ENCODE results near the gene RAB31. TPM values are rescaled to one million over a fixed set of nuclear protein-coding genes. Genes with fewer than 3 reads are reported as not detected.

RAB31 gene
- total RNA-seq, 4 donors from 2014 or later: 22.9 to 98.1 (median 34.3) TPM

DNA sequence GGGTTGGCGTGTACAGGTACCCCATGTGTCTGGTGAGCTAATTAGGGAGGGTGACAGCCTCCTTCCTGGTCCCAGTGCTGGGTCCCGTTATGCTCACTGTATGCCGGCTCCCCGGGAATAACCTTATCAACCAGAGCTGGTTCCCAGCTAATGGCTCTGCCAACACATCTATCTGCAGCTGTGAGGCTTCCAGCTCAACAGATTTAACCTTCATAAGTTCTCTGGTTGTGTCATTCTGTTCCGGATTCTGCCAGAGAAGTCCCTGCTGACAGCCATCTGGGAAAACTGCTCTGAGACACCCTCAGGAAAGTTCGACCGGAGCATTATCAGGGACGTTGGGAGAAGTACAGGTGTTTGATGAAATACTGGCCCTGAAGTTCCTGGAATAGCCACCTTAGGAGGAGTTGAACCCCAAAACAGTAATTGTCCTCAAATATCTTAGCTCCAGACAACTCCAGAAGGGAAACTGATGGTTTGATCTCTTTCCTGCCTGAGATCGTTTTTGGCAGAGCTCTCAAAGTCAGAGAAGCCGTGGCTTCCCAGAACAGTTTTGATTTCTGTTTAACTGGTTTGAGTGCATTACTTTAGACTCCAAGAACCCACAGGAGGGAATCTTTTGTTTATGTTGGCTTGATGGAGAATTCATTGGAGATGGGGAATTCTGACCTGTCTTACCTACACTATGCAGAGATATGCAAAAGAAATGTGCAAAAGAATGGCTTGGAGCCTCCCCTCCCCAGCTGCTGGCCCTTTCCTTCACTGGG lies 138.2 kb downstream of the RAB31 start:
- H3K36me3 ChIP-seq: no peaks in the 10 kb centered on the region
- no peak overlapping the region for H3K27ac ChIP-seq
- DNase-seq: no peak
- no peaks in the 10 kb centered on the region for H3K27me3 ChIP-seq
- TF ChIP-seq POLR2A (IDR thresholded peaks at IDR 0.05): no peak
- TF ChIP-seq, protein P1, sequence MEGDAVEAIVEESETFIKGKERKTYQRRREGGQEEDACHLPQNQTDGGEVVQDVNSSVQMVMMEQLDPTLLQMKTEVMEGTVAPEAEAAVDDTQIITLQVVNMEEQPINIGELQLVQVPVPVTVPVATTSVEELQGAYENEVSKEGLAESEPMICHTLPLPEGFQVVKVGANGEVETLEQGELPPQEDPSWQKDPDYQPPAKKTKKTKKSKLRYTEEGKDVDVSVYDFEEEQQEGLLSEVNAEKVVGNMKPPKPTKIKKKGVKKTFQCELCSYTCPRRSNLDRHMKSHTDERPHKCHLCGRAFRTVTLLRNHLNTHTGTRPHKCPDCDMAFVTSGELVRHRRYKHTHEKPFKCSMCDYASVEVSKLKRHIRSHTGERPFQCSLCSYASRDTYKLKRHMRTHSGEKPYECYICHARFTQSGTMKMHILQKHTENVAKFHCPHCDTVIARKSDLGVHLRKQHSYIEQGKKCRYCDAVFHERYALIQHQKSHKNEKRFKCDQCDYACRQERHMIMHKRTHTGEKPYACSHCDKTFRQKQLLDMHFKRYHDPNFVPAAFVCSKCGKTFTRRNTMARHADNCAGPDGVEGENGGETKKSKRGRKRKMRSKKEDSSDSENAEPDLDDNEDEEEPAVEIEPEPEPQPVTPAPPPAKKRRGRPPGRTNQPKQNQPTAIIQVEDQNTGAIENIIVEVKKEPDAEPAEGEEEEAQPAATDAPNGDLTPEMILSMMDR (IDR thresholded peaks at IDR 0.05): no peak
- no peaks in the 10 kb centered on the region for H3K9me3 ChIP-seq
- no peak overlapping the region for H3K4me3 ChIP-seq
- no peaks in the 10 kb centered on the region for H3K4me1 ChIP-seq
- intact Hi-C loops (cut with DNase I; ENCODE audit: low total_unique reads): no loop called here

GRCh38 chr18:9848170-9848879 lies 140.2 kb downstream of the RAB31 start:
- H3K4me3 ChIP-seq: no peak overlapping the region
- intact Hi-C loops (cut with DNase I; ENCODE audit: low total_unique reads): no loop called here
- H3K27ac ChIP-seq: no peak overlapping the region
- H3K27me3 ChIP-seq: no peaks in the 10 kb centered on the region
- H3K4me1 ChIP-seq: no peaks in the 10 kb centered on the region
- no peak for DNase-seq
- no peaks in the 10 kb centered on the region for H3K9me3 ChIP-seq
- TF ChIP-seq, protein P1 (IDR thresholded peaks at IDR 0.05): no peak
- no peak for TF ChIP-seq POLR2A (IDR thresholded peaks at IDR 0.05)
- H3K36me3 ChIP-seq: no peaks in the 10 kb centered on the region

DNA sequence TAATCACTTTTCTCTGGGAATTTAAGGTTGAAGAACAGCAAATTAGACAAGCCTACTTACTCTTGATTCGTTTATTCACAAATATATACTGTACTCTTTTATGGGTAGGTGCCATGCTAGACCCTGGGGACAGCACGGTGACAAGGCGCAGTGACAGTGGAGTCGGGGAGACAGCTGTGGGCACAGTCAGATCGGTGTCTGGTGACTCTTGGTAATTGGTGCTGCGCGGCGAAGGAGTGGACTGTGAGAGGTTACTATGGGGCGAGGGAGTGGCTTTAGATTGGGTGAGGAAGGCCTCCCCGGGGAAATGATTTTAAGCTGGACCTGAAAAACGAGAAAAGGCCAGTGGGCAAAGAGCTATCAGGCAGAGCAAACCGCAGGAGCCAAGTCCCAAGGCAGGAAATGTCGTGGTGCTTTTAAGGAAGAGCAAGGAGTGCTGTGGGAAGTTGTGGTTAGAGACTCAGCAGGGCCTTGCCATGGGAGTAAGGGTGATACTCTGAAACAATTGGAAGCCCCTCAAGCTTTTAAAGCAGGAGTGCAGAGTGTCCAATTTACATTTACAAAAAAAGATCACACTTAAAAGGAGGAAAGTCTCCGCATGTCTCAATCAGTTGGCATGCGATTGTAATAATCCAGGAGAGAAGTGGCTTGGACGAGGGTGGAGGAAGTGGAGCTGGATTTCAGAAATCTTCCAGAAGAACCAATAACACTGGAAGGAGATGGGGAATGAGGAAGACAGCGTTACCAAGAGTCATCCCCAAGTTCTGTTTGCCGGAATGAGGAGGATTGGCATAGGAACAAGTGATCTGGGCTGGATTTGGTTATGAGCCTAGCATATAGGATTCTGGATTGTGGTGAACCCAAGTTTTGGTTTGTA lies 141.5 kb downstream of the RAB31 start:
- H3K4me1 ChIP-seq: no peaks in the 10 kb centered on the region
- H3K4me3 ChIP-seq: no peak overlapping the region
- TF ChIP-seq, protein P1 (IDR thresholded peaks at IDR 0.05): no peak
- TF ChIP-seq POLR2A (IDR thresholded peaks at IDR 0.05): no peak
- intact Hi-C loops (cut with DNase I; ENCODE audit: low total_unique reads): no loop called here
- no peaks in the 10 kb centered on the region for H3K27me3 ChIP-seq
- no peak overlapping the region for H3K27ac ChIP-seq
- no peak for DNase-seq
- H3K36me3 ChIP-seq: no peaks in the 10 kb centered on the region
- no peaks in the 10 kb centered on the region for H3K9me3 ChIP-seq

GRCh38 chr18:9850309-9850708 lies 142.2 kb downstream of the RAB31 start:
- Histone ChIP-seq H3K4me3 (no peak overlapping the region), H3K27me3 (no peaks in the 10 kb centered on the region), H3K27ac (no peak overlapping the region), H3K36me3 (no peaks in the 10 kb centered on the region), H3K4me1 (no peaks in the 10 kb centered on the region), H3K9me3 (no peaks in the 10 kb centered on the region)
- TF ChIP-seq POLR2A (IDR thresholded peaks at IDR 0.05): no peak
- TF ChIP-seq, protein P1 (IDR thresholded peaks at IDR 0.05): no peak
- intact Hi-C loops (cut with DNase I; ENCODE audit: low total_unique reads): no loop called here
- DNase-seq: no peak

Measured in uterus (tissue), 4 donors.